GM04503 (cell line): ENCODE measurements around the gene BLACAT1.
"Not testable (repeated sequence)": the region's sequence is repeated elsewhere in the genome, so short reads cannot be mapped to it uniquely, and the experiment has no call there.

Experiments used
- DNase-seq: peaks from one replicate; pipeline ENCODE4 v3.0.0-alpha.2; 2012; ENCODE audit warnings: low read depth

BLACAT1 gene

GRCh38 chr1:205483372-205483771 is 27.5 kb upstream of the BLACAT1 start:
- no peak for DNase-seq

- not testable (repeated sequence) for DNase-seq
Observed at GRCh38 chr1:205482587-205482986, 26.7 kb upstream of the BLACAT1 start.

DNA sequence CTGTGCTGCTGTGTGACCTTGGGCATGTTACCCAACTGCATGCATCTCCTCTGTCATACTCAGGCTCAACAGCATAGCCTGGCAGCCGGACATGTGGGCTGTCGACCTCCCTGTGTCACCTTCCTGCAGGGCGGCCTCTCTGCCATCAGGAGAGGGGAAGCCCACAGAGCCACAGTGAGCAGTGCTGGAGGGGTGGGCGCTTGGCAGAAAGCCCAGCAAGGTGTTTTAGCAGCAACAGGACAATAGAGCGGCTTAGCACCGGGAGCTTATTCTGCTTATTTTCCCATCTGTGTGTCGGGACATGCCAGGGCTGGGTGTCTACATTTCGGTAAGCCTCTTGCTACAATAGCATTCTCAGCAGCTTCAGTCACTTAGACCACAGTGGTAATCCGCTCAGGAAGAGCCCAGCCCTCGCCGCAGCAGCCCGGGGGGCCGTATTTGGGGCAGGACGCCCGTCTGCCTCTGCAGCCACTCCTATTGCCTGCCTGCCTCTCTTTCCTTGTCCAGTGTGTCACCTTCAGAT is 25.8 kb upstream of the BLACAT1 start:
- DNase-seq, result no peak

DNA sequence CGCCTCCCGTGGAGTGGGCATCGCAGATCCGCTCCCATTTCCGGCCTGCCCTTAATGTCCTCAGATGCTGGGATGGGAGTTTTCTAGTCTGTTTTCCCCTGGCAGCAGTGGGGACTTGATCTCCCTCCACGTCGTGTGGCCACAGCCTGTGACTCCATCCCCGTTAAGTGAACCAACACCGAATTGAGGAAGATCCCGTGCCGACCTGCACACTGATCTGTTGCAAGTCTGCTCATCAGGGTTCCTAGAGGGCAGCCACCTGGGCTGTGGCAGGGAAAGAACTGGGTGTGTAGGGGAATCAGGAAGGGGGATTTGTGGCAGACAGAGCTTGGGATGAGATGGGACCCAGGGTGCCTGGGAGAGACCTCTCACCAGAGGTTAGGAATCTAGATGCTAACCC is 25.4 kb upstream of the BLACAT1 start:
- DNase-seq, result no peak

- DNase-seq, result no peak
Observed at GRCh38 chr1:205480349-205480985, 24.6 kb upstream of the BLACAT1 start.

GRCh38 chr1:205478985-205479384 is 23.1 kb upstream of the BLACAT1 start:
- DNase-seq, result not testable (repeated sequence)

- peak; percentile 28 for DNase-seq
Observed at GRCh38 chr1:205477759-205478247, 22.0 kb upstream of the BLACAT1 start.

- DNase-seq, result no peak
Observed at GRCh38 chr1:205477121-205477758, 21.4 kb upstream of the BLACAT1 start.

DNA sequence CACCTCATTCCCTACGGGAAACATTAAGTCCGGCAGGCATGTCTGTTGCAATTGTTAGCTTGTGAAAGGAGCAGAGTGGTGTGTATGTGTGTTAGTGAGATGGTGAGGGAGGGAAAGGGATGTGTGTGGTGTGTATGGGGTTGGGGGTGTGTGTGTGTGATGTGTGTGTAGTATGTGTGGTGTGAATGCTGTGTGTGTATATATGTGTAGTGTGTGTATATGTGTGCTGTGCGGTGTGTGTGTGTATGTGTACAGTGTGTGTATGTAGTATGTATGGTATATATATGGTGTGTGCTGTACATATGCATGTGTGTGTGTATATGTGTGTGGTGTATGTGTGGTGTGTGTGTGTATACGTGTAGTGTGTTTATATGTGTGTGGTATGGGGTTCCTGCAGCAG is 20.8 kb upstream of the BLACAT1 start:
- no peak for DNase-seq

GRCh38 chr1:205475855-205476254 is 20.0 kb upstream of the BLACAT1 start:
- no peak for DNase-seq

GRCh38 chr1:205474571-205474970 is 18.7 kb upstream of the BLACAT1 start:
- no peak for DNase-seq

DNA sequence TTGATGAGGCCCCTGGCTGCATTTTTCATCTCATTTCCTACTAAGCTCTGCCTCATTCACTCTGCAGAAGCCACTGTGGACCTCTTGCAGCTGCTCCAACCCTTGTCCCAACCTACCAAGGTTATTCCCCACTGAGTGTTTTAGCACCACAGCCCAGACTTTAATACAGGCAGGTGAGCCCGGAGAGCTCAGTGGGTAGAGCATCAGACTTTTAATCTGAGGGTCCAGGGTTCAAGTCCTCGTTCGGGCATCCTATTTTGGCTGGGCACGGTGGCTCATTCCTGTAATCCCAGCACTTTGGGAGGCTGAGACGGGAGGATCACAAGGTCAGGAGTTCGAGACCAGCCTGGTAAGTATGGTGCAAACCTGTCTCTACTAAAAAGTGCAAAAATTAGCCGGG is 18.1 kb upstream of the BLACAT1 start:
- DNase-seq, result no peak

GRCh38 chr1:205473475-205473874 is 17.6 kb upstream of the BLACAT1 start:
- no peak for DNase-seq

- DNase-seq, result no peak
Observed at GRCh38 chr1:205472737-205473441, 17.0 kb upstream of the BLACAT1 start.

DNA sequence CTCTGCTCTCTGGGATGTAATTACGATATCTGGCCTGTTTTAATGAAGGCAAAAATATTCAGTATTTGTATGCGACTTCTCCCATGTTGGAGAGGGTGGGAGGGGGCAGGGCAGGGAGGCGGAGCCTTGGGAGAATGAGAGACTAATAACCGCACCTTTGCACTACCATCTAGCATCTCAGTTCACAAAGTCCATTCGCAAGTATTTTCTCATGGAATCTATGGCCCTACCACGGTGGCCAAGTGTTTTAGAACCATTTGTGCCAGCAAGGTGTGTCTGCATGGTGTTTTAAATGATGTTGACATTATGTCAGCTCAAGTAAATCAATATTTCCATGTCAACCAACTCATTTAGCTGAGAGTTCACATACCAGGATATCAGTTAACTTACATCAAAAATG is 14.3 kb upstream of the BLACAT1 start:
- no peak for DNase-seq

DNA sequence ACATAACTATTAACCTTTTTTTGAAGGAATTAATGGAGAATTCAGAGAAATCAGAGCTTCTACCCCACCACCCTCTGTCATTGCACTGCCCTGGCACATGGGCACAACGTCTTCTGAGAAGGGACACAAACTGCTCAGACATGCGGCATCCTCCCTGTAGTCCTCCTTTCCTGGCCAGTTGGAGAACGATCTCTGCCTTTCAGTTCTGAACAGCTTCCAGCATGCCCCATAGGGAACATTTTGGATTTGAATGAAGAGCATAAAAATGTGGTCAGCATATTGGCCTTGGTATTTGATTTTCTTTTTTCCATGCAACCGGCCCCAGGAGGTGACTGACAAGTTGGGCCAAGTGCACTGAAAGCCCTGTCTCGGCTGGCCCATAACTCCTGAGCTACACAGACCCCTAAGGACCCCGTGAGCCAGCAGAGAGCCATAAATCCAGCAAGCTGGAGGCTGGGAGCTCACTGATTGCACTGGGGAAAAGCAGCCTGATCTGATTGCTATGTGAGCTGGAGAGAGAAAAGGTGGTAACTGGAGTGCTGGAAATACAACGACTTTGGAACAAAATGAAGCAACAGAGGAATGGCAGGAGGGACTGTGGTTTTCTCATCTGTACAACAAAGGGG is 10.9 kb upstream of the BLACAT1 start:
- no peak for DNase-seq

DNA sequence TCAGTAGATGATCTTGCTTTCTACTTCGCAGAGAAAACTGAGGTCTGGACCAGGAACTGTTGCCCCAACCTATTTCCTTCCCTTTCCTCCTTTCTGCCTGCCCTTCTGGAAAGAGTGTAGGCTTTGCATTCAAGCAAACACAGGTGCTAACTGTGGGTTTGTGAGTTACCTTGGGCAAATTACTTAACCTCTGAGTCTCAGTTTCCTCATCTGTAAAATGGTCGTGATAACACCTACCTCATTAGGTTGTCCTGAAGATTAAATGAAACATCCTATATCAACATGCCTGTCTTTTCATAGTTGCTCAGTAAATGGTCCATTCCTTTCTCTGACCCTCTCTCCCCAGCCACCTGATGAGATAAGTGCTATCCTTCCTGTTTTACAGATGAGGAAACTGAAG is 9.5 kb upstream of the BLACAT1 start:
- DNase-seq, result no peak

GRCh38 chr1:205458777-205459566 is 3.1 kb upstream of the BLACAT1 start:
- no peak for DNase-seq

DNA sequence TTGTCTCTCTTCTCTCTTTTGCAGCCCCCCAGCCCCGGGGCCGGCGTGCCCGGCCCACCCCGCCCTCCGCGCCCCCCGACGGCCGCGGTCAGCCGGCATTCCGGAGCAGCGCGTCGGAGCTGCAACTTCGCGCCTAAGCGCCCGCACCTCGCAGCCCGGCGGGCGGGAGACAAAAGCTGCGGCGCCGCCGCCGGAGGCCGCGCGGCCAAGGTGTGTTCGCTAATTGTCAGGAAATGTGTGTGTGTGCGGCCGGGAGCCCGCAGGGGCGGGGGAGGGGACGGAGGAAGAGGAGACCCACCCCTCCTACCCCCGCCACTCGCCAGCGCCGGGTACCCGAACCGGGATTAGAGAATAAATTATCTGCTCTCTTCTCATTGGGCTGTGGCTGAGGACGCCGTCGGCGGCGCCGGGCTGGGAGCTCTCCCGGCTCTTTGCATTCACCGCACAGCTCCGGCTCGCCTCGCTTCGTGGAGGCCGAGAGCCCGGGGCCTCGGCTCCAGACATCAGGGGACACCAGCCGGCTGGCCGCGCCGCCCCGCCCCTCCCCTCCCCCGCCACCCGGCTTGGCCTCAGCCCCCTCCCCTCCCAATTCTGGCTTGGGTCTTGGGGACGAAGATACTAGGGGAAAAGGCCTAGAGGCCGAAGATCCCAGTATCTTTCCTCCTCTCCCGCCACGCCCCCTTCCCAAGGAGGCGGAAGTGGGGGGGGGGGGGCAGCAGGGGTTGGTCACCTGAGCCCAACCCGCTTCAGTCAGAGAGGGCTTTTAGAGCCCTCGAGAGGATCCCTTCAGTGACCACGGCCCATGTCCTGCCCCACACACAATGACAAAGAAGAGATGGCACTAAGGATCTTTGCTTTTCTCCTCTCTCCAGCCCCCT is 1.3 kb upstream of the BLACAT1 start:
- no peak for DNase-seq

GRCh38 chr1:205456383-205456867 is 580 bp upstream of the BLACAT1 start:
- no peak for DNase-seq
